ENCODE data around the gene GSE1. TPM values are rescaled to one million over a fixed set of nuclear protein-coding genes. Genes with fewer than 3 reads are reported as not detected.

The GSE1 gene
- total RNA-seq, 4 donors from 2014 or later = 45.1 to 89.3 (median 71.3) TPM

- peaks cover 25 to 42% of the 10 kb centered on the region in 2 donors for H3K4me1 ChIP-seq
- H3K27ac ChIP-seq = no peak overlapping the region
- in situ Hi-C loops (cut with MboI; ENCODE audit: low sequenced_read_pairs in 4 of 4) = no loop called here
- no peaks in the 10 kb centered on the region for H3K36me3 ChIP-seq
- H3K27me3 ChIP-seq = no peaks in the 10 kb centered on the region
- H3K4me3 ChIP-seq = no peak overlapping the region
- DNase-seq = no peak
- no peak for ATAC-seq
- no peaks in the 10 kb centered on the region for H3K9me3 ChIP-seq
- no peak for TF ChIP-seq POLR2A (IDR thresholded peaks at IDR 0.05)
- no peak for TF ChIP-seq CTCF (IDR thresholded peaks at IDR 0.05 in 4 of 5, conservative IDR thresholded peaks at IDR 0.05 in 1 of 5)
- intact Hi-C loops (cut with DNase I; ENCODE audit: low total_unique reads) = no loop called here
Measured at GRCh38 chr16:85631802-85632393, 18.8 kb downstream of the GSE1 start.

GRCh38 chr16:85632709-85633437 lies 19.8 kb downstream of the GSE1 start:
- peaks cover 16 to 32% of the 10 kb centered on the region in 2 donors for H3K4me1 ChIP-seq
- ATAC-seq = no peak
- H3K27me3 ChIP-seq = no peaks in the 10 kb centered on the region
- no peak for TF ChIP-seq CTCF (IDR thresholded peaks at IDR 0.05 in 4 of 5, conservative IDR thresholded peaks at IDR 0.05 in 1 of 5)
- TF ChIP-seq POLR2A (IDR thresholded peaks at IDR 0.05) = no peak
- no peak overlapping the region for H3K4me3 ChIP-seq
- no peak for DNase-seq
- intact Hi-C loops (cut with DNase I; ENCODE audit: low total_unique reads) (no loop called here), in situ Hi-C loops (cut with MboI; ENCODE audit: low sequenced_read_pairs in 4 of 4) (no loop called here)
- no peaks in the 10 kb centered on the region for H3K36me3 ChIP-seq
- H3K27ac ChIP-seq = no peak overlapping the region
- no peaks in the 10 kb centered on the region for H3K9me3 ChIP-seq

- Histone ChIP-seq H3K4me1 (peaks cover 11 to 31% of the 10 kb centered on the region in 2 donors), H3K9me3 (no peaks in the 10 kb centered on the region), H3K36me3 (no peaks in the 10 kb centered on the region), H3K27ac (no peak overlapping the region), H3K27me3 (no peaks in the 10 kb centered on the region), H3K4me3 (no peak overlapping the region)
- ATAC-seq = no peak
- intact Hi-C loops (cut with DNase I; ENCODE audit: low total_unique reads) = no loop called here
- in situ Hi-C loops (cut with MboI; ENCODE audit: low sequenced_read_pairs in 4 of 4) = no loop called here
- no peak for DNase-seq
- TF ChIP-seq POLR2A (IDR thresholded peaks at IDR 0.05) (no peak), CTCF (IDR thresholded peaks at IDR 0.05 in 4 of 5, conservative IDR thresholded peaks at IDR 0.05 in 1 of 5) (no peak)
Measured at GRCh38 chr16:85633438-85633743, 20.3 kb downstream of the GSE1 start.

GRCh38 chr16:85633888-85634287 lies 20.8 kb downstream of the GSE1 start:
- in situ Hi-C loops (cut with MboI; ENCODE audit: low sequenced_read_pairs in 4 of 4) = no loop called here
- intact Hi-C loops (cut with DNase I; ENCODE audit: low total_unique reads) = no loop called here
- no peaks in the 10 kb centered on the region for H3K27me3 ChIP-seq
- H3K36me3 ChIP-seq = no peaks in the 10 kb centered on the region
- no peak overlapping the region for H3K4me3 ChIP-seq
- no peaks in the 10 kb centered on the region for H3K9me3 ChIP-seq
- DNase-seq (no peak), ATAC-seq (no peak)
- TF ChIP-seq POLR2A (IDR thresholded peaks at IDR 0.05) = no peak
- TF ChIP-seq CTCF (IDR thresholded peaks at IDR 0.05 in 4 of 5, conservative IDR thresholded peaks at IDR 0.05 in 1 of 5) = no peak
- no peak overlapping the region for H3K27ac ChIP-seq
- peaks cover 6 to 31% of the 10 kb centered on the region in 2 donors for H3K4me1 ChIP-seq

All from gastrocnemius medialis (tissue), 4 donors.